ENCODE measurements around the gene ZNF773.

The ZNF773 gene

DNA sequence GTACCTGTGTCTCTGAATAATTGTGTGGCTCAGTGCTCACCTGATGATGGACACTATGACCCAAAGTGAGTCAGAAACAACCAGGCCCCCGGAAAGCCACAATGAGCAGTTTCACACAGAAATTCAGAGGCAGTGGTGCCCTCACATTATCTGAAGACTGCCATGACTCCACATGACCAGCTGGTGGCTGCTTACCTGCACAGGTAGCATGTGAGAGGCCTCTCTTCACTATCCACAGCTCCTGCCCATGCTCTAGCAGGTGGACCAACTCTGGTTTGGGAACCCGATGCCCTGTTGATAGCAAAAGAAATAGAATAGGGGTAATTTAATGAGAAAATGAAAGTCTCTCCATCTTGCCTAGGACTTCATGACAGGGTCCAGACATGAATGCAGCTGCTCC, 52.7 kb downstream of the ZNF773 start:
- no peak for DNase-seq (ENCODE audit: low read depth)
- no peak overlapping the region for H3K4me3 ChIP-seq (ENCODE audit: low read depth, low read length)

DNA sequence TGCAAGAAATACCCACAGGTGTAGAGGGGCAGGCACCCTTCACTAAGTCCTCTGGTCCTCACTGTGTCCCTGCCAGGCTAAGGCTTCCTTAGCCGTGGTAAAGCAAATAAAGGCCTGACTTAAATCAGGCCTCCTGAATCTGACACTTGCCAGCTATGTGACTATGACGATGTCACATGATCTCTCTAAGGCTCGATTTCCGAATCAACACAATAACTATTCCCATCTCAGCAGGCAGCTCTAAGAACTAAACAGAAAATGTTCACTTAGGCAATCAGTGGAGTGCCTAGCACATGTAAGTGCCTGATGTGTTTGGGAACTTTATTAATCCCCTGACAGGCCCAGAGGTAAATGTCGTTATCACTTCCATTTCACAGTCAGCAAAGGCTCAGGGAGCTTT, 57.9 kb downstream of the ZNF773 start:
- no peak overlapping the region for H3K4me3 ChIP-seq (ENCODE audit: low read depth, low read length)
- DNase-seq (ENCODE audit: low read depth): no peak
